GM21515 (cell line): ENCODE data around the gene MAPT.

Source experiments
- ATAC-seq: cut with Tn5 transposase; IDR thresholded peaks from one replicate; pipeline ENCODE4 v1.9.1; 2021; ENCODE audit not compliant: unreplicated experiment

Gene MAPT

GRCh38 chr17:46026166-46027047, 132.1 kb downstream of the MAPT start:
- no peak for ATAC-seq

GRCh38 chr17:46027048-46027975, 133.0 kb downstream of the MAPT start:
- ATAC-seq, result no peak

- ATAC-seq, result no peak
These were observed 133.6 kb downstream of the MAPT start for GRCh38 chr17:46027976-46028325.

GRCh38 chr17:46028374-46028773, 134.0 kb downstream of the MAPT start:
- ATAC-seq, result no peak

GRCh38 chr17:46028981-46029565, 134.7 kb downstream of the MAPT start:
- ATAC-seq, result no peak

- no peak for ATAC-seq
These were observed 135.3 kb downstream of the MAPT start for GRCh38 chr17:46029627-46030026.

GRCh38 chr17:46030752-46031151, 136.4 kb downstream of the MAPT start:
- ATAC-seq, result no peak

GRCh38 chr17:46031440-46031839, 137.1 kb downstream of the MAPT start:
- no peak for ATAC-seq

GRCh38 chr17:46031920-46032319, 137.6 kb downstream of the MAPT start:
- ATAC-seq, result no peak

GRCh38 chr17:46032909-46033308, 138.6 kb downstream of the MAPT start:
- no peak for ATAC-seq

- ATAC-seq, result no peak
These were observed 139.0 kb downstream of the MAPT start for GRCh38 chr17:46033392-46033791.

GRCh38 chr17:46035112-46035818, 140.9 kb downstream of the MAPT start:
- ATAC-seq, result no peak

GRCh38 chr17:46036491-46036890, 142.1 kb downstream of the MAPT start:
- no peak for ATAC-seq

- no peak for ATAC-seq
These were observed 143.4 kb downstream of the MAPT start for GRCh38 chr17:46037722-46038255.

- no peak for ATAC-seq
These were observed 144.1 kb downstream of the MAPT start for GRCh38 chr17:46038414-46038813.

- no peak for ATAC-seq
These were observed 144.6 kb downstream of the MAPT start for GRCh38 chr17:46038937-46039336.

GRCh38 chr17:46039592-46040186, 145.3 kb downstream of the MAPT start:
- ATAC-seq, result no peak

- no peak for ATAC-seq
These were observed 147.9 kb downstream of the MAPT start for GRCh38 chr17:46042246-46042645.

GRCh38 chr17:46042925-46043324, 148.6 kb downstream of the MAPT start:
- no peak for ATAC-seq

- no peak for ATAC-seq
These were observed 149.3 kb downstream of the MAPT start for GRCh38 chr17:46043606-46044005.
